Activated CD4-positive, alpha-beta T cell treated with anti-CD3 and anti-CD28 coated beads, Interleukin-2, amount 50 U/mL, for 48 hours (primary cell): ENCODE measurements around the gene CTNNA3.

Source experiments
- DNase-seq, 2 experiments: peaks; one replicate each; pipeline ENCODE4 v3.0.0-alpha.2; 2020

Gene CTNNA3

DNA sequence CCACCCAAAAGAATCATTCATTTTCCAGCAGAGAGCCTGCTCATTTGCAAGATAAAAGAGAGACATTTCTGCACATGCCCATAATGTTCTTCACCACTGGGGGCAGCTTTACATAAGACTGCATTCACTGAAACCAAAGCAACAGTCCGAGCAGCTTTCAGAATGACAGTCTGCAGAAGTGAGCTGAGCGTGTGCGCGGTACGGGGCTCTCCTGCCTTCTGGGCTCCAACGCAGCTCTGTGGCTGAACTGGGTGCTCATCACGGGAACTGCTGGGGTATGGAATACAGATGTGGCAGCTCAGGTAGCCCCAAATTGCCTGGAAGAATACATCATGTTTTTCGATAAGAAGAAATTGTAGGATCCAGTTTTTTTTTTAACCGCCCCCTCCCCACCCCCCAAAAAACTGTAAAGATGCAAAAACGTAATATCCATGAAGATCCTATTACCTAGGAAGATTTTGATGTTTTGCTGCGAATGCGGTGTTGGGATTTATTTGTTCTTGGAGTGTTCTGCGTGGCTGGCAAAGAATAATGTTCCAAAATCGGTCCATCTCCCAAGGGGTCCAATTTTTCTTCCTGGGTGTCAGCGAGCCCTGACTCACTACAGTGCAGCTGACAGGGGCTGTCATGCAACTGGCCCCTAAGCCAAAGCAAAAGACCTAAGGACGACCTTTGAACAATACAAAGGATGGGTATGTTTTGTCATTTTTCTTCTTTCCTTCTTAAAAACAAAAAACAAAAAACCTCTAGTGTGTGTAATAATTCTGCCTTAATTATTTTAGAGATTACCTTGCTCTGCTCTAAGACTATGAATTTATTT, 769.9 kb downstream of the CTNNA3 start, which contains the start of gene LRRTM3:
LRRTM3 (plus strand) TSS at position 141 of the 820 bp plus-strand sequence.
- peak; percentile 3 to 19 for DNase-seq

GRCh38 chr10:66925373-66925772, 770.6 kb downstream of the CTNNA3 start:
- no peak for DNase-seq

GRCh38 chr10:66924674-66925345, 771.2 kb downstream of the CTNNA3 start:
- no peak for DNase-seq

- no peak for DNase-seq
Observed at GRCh38 chr10:66919248-66919647, 776.7 kb downstream of the CTNNA3 start.

- DNase-seq = no peak
Observed at GRCh38 chr10:66917104-66917503, 778.9 kb downstream of the CTNNA3 start.

GRCh38 chr10:66916030-66916429, 780.0 kb downstream of the CTNNA3 start:
- DNase-seq = no peak

DNA sequence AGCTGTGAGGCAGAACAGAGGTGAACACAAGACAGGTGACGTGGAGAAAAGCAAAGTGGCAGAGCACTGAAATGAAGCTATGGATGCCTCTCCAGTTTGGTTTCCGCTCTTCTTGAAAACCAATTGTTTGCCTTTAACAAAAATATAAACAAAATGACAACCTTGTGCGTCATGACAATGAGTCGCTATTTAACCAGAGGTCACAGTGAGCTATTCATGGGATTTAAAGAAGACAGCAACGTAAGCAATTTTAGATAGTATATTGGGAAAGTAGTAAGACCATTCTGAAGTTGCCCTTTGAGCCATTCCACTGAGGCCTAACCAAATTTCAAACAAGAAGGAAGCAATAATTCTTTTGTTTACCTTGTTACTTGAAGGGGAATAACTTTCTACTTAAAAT, 785.3 kb downstream of the CTNNA3 start:
- DNase-seq = no peak

- DNase-seq = no peak
Observed at GRCh38 chr10:66892871-66893270, 803.1 kb downstream of the CTNNA3 start.

DNA sequence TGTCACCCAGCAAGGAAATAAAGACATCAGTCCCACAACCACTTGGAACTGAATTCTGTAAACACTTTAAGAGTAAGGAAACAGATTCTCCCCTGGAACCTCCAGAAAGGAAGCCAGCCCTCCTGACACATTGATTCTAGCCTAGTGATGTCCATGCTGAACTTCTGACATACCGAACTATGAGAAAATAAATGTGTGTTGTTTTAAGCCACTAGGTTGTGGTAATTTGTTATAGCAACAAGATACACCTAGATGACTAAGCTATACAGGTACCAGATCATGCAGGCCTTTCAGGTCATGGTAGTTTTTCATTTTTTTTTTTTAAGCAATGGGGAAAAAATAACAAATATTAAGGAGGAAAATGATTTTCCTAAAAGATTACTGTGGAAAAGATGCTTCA, 807.8 kb downstream of the CTNNA3 start:
- DNase-seq = no peak

GRCh38 chr10:66886848-66887247, 809.1 kb downstream of the CTNNA3 start:
- no peak for DNase-seq

DNA sequence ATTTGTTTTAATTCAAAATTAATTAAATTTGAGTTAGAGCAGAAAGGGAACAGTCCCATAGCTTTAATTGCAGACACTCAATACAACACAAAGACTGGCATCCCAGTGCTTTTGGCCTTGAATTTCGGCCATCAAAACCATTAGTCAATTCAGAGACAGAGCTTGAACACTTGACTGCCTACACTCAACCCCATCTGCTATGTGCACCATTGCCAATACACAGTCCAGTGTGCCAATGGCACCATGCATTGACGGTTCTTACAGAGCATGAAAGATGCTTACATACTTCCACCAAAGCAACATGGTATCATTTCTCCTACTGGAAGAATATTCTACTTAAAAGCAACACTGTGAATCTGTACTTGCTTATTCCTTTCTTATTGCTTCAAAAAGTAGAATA, 813.7 kb downstream of the CTNNA3 start:
- no peak for DNase-seq

DNA sequence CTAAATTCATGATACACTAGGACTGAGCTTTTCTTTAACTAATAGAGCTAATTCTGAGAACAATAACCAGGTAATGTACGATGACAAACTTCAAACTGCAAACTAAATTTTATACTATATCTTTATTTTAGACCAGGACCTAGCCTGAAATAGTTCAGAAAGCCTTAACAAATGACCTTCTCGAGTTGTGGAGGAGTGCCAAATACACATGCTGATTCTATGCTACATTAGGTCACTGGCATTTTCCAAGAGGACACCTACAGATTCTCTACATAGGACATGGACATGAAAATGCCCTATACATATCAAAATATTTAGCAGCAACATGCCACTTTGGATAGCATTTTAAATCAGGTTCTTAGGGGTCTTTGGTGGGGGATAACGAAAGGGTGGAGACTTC, 814.2 kb downstream of the CTNNA3 start:
- no peak for DNase-seq

DNA sequence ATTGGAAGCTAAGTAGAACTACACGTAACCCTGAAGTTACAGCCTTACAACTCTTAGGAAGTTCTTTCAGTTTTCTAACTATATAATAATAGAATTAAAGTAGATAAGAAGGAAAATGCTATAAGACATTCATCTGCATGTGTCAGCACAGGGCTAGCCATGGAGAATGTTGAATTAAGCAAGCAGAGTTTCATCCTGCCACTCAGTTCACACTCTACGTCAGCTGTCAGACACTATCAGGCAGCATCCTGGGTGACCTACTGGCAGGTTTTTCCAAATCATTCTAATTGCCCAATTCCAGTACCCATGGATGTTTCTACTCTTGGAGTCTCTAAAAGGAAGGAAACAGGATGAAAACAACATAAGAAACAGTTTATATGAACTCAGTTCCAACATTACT, 815.2 kb downstream of the CTNNA3 start:
- no peak for DNase-seq

GRCh38 chr10:66880292-66880691, 815.7 kb downstream of the CTNNA3 start:
- no peak for DNase-seq

GRCh38 chr10:66877361-66877760, 818.6 kb downstream of the CTNNA3 start:
- DNase-seq = no peak

- no peak for DNase-seq
Observed at GRCh38 chr10:66869635-66870034, 826.4 kb downstream of the CTNNA3 start.

DNA sequence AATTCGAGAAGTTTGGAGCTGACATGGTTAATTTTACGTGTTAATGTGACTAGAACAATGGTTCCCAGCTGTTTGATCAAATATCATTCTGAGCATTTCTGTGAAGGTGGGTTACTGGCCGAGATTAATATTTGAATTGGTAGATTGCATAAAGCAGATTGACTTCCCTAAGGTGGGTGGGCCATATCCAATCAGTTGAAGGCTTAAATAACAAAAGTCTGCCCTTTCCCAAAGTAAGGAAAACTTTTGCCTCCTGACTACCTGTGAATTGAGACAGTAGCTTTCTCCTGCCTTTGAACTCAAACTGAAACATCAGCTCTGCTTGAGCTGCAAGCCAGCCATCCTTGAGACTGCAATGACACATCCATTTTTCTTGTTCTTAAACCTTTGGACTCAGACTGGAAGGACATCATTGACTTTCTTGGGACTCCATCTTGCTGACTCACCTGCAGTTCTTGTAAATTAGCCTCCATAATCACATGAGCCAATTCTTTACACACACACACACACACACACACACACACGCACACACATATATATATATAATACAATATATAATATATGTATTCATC, 833.2 kb downstream of the CTNNA3 start:
- no peak for DNase-seq

- no peak for DNase-seq
Observed at GRCh38 chr10:66860376-66860945, 835.5 kb downstream of the CTNNA3 start.

GRCh38 chr10:66852811-66853210, 843.2 kb downstream of the CTNNA3 start:
- no peak for DNase-seq

GRCh38 chr10:66848856-66849255, 847.1 kb downstream of the CTNNA3 start:
- no peak for DNase-seq

DNA sequence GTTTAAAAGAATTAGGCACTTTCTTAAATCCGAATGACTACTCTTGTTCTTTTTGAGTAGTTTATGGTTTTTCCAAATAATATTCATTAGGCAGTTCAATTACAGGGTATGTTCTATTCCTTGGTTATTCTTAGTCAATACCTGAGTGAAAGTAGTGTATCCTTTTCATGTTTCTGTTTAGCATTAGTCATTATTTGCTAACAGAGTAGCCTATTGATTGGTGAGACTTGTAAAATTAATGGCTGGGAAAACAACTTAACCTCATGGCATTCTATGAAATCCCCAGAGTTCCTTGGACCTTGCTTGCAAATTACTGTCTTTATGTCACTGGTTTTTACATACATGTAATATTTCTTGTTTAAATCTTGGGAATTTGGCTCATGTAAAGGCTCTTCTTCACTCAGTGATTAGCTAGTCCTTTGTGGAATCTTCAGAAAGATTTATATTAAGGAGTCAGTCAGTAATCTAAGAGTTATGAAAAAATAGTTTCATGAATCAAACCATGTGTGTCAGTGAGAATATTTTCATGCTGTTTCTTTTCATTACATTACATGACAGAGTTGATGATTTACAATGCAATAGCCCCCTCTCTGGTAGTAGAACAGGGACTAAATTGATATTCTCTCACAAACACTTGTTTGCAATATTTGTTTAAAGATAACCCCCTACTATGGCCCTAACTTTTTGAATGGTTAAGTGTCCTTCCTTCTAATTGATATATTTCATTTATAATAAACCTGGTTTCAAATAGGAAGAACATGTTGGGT, 851.6 kb downstream of the CTNNA3 start:
- DNase-seq = no peak

DNA sequence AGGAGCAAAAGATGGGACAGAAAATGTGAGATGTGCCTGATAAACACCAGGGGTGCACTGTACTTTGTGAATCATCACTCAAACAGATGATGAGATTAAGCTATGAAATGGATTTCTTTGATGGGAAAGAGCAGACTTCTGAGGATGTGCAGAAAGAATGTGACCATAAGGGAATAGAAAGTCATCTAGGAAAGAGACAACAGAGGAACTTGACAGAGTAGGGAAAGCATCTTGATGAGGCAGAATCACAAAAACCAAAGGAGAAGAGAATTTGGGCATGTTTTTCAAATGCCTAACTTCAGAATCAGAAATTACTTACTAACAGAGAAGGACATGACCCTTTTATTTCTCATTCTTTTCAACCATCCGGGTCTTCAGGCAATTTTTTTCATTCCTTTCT, 852.6 kb downstream of the CTNNA3 start:
- DNase-seq = no peak

GRCh38 chr10:66842867-66843266, 853.1 kb downstream of the CTNNA3 start:
- DNase-seq = no peak
